ENCODE measurements around the gene PITX2. TPM values are rescaled to one million over a fixed set of nuclear protein-coding genes. Genes with fewer than 3 reads are reported as not detected.

Gene PITX2
- total RNA-seq, result 0.50 TPM
- long read RNA-seq, result 0 reads

- DNase-seq (peak; percentile 90), ATAC-seq (peak; percentile 94)
- intact Hi-C loops (cut with micrococcal nuclease), result no loop called here
Measured at GRCh38 chr4:110622841-110623717, at the start of gene PITX2. TSS of gene PITX2 (minus strand) at chr4:110623077. CDS start at chr4:110622460, 617 bp downstream.

- no peak for ATAC-seq
- intact Hi-C loops (cut with micrococcal nuclease), result no loop called here
- no peak for DNase-seq
Measured at GRCh38 chr4:110671679-110672078, 48.8 kb upstream of the PITX2 start.

- intact Hi-C loops (cut with micrococcal nuclease), result no loop called here
- ATAC-seq, result no peak
- no peak for DNase-seq
Measured at GRCh38 chr4:110669663-110670062, 46.8 kb upstream of the PITX2 start.

- intact Hi-C loops (cut with micrococcal nuclease), result no loop called here
- DNase-seq (no peak), ATAC-seq (no peak)
Measured at GRCh38 chr4:110668463-110669235, 45.8 kb upstream of the PITX2 start.

GRCh38 chr4:110667670-110668069 lies 44.8 kb upstream of the PITX2 start:
- ATAC-seq (no peak), DNase-seq (no peak)
- intact Hi-C loops (cut with micrococcal nuclease), result no loop called here

GRCh38 chr4:110666030-110666429 lies 43.2 kb upstream of the PITX2 start:
- no peak for DNase-seq
- intact Hi-C loops (cut with micrococcal nuclease), result no loop called here
- no peak for ATAC-seq

GRCh38 chr4:110663738-110664444 lies 41.0 kb upstream of the PITX2 start:
- ATAC-seq, result no peak
- no peak for DNase-seq
- intact Hi-C loops (cut with micrococcal nuclease), result no loop called here

- intact Hi-C loops (cut with micrococcal nuclease), result no loop called here
- DNase-seq (no peak), ATAC-seq (no peak)
Measured at GRCh38 chr4:110663206-110663605, 40.3 kb upstream of the PITX2 start.

- intact Hi-C loops (cut with micrococcal nuclease), result no loop called here
Measured at GRCh38 chr4:110660755-110661154, 37.9 kb upstream of the PITX2 start.

GRCh38 chr4:110654254-110654635 lies 31.4 kb upstream of the PITX2 start:
- no peak for ATAC-seq
- no peak for DNase-seq
- intact Hi-C loops (cut with micrococcal nuclease), result no loop called here

More at GRCh38 chr4:110660755-110661154, 37.9 kb upstream of the PITX2 start:
- DNase-seq, result no peak
- ATAC-seq, result no peak

- no peak for ATAC-seq
- DNase-seq, result no peak
- intact Hi-C loops (cut with micrococcal nuclease), result no loop called here
Measured at GRCh38 chr4:110653321-110654253, 30.7 kb upstream of the PITX2 start.

GRCh38 chr4:110644008-110644407 lies 21.1 kb upstream of the PITX2 start:
- ATAC-seq, result no peak
- intact Hi-C loops (cut with micrococcal nuclease), result no loop called here

GRCh38 chr4:110643096-110643495 lies 20.2 kb upstream of the PITX2 start:
- intact Hi-C loops (cut with micrococcal nuclease), result no loop called here
- no peak for DNase-seq
- ATAC-seq, result no peak

More at GRCh38 chr4:110644008-110644407, 21.1 kb upstream of the PITX2 start:
- no peak for DNase-seq

GRCh38 chr4:110641218-110641617 lies 18.3 kb upstream of the PITX2 start:
- DNase-seq (no peak), ATAC-seq (no peak)
- intact Hi-C loops (cut with micrococcal nuclease), result no loop called here

GRCh38 chr4:110640576-110640975 lies 17.7 kb upstream of the PITX2 start:
- ATAC-seq (no peak), DNase-seq (no peak)
- intact Hi-C loops (cut with micrococcal nuclease), result no loop called here

GRCh38 chr4:110639207-110640090 lies 16.6 kb upstream of the PITX2 start:
- DNase-seq, result no peak
- ATAC-seq, result no peak
- intact Hi-C loops (cut with micrococcal nuclease), result no loop called here

- DNase-seq, result no peak
- intact Hi-C loops (cut with micrococcal nuclease), result no loop called here
- ATAC-seq, result no peak
Measured at GRCh38 chr4:110638089-110638746, 15.3 kb upstream of the PITX2 start.

Data from left ventricle myocardium superior (tissue), 1 donor.